ENCODE measurements around the gene GAB1.
A peak's percentile ranks its signal among the peaks of the same experiment; 100 is the strongest.
"Not testable (repeated sequence)": the region's sequence is repeated elsewhere in the genome, so short reads cannot be mapped to it uniquely, and the experiment has no call there.

GAB1 gene

DNA sequence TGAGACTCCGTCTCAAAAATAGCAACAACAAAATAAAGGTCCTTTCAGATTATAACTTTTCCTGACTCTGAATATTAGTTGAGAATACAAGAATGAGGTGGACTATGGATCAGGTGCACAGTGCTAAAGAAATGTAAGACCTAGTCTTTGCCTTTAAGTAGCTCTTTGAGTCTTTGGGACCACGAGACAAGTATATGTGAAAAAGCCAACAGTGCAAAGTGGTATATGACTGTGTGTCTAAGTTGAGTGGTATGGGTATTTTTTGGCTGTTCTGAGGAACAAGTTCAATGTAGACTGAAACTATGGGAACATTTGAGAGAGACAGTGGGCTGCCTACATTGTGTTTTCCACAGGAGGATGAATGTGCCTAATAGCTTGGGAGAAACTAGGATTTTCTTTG is 2.8 kb downstream of the GAB1 start:
- DNase-seq, result no peak

- no peak for DNase-seq
Observed at GRCh38 chr4:143341186-143341755, 4.6 kb downstream of the GAB1 start.

DNA sequence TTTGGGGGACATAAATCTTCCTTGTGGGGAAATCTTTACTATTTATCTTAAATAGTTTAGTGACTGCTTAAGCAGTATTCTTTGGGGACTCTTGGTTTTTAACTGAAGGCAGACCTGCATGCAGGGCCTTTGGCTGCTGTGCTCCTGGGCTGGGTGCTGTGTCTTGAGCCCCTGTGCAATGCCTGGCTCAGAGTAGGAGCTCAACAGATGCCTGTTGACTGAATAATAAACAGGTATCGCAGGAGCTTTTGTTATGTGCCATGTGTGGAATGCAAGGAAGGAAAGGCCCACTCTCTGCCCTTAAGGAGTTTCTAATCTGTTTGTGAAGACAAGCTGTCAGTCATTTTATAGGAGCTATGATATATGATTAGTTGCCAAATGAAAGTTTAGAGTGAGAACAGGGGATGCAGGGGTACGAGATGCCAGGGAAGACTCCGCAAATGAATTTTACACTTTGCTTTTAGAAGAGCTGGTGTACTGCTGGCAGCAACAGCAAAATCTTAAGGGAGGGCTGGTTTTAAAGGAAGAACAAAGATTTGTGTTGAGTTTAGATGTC is 6.7 kb downstream of the GAB1 start:
- DNase-seq, result no peak

GRCh38 chr4:143344041-143344440 is 7.4 kb downstream of the GAB1 start:
- DNase-seq, result no peak

DNA sequence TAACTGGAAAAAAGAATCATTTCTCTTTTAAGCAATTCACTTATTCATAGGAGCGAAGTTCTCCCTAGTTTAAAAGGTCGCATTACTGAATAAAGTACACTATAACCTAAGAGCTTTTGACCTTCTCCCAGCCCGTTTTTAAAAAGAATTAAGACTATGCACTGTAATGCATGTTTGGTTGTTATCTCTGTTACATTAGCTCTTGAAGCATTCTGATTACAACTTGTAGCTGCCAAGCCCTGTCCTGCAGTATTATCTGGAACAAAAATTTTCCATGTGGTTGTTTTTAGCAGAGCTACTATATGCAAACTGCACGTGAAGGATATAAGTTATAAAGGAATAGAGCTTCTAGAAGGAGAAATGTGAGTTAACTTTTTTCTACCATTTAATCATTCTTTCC is 8.1 kb downstream of the GAB1 start:
- no peak for DNase-seq

DNA sequence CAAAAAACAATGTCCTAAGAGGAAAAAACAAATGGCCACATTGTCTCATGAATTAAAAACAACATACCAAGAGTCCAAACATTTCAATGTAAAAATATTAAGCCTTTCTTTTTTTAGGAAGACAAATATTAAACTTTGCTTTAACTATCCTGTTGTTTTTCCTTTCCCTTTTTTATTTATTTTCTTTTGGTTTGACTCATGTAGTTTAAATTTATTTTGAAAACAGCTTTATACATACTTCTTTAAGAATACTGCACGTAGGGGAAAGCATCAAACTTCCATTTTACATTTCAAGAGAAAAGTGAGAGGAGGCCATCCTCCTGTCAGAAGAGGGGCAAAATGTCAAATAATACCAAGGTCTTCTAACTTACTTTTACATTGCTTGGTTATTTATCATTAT is 8.7 kb downstream of the GAB1 start:
- no peak for DNase-seq

DNA sequence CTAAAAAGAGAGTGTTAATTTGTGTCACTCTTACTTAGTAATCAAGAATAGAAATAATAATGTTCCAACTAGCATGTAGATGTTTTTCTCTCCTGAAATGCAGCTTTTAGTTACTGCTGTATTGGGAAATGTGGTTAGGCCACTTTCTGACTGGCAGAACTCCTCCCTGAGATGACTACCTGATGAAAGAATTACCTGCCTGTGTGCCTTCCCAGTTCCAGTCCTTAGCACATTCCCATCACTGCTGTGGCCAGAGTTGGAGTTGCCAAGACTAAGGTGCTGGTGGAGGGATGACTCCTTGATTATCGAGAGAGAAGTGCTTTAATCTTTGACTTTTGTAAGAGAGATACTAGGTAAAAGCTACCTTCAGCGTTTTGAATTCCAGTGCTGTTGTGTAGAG is 9.5 kb downstream of the GAB1 start:
- no peak for DNase-seq

DNA sequence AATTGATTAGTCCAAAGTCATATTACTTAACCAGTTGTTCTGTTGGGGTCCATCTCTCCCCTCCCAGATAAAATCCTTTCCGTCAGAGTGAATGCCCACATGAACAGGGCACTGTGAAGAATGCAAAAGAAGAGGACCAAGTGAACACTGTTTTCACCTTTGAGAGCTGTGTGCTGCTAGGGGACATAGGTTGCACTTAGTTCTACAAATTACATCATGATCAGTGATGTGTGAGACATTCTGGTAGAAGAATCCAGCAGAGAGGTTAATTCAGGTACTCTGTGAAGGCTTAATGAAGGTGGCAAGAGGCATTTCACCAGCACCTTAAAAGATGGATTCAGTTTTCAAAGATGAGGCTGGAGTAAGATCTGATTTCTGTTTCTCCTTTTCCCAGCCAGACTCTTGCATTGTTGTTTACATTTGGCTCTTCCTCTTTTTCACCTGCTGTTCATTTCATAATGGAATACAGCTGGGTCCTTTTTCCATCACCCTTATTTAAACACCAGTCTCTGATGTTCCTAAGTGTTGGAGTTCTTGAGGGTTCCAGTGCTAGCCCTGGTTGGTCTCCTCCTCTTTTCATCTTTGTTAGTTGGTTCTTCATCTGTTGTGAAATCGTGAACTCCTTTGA is 10.9 kb downstream of the GAB1 start:
- DNase-seq, result no peak

DNA sequence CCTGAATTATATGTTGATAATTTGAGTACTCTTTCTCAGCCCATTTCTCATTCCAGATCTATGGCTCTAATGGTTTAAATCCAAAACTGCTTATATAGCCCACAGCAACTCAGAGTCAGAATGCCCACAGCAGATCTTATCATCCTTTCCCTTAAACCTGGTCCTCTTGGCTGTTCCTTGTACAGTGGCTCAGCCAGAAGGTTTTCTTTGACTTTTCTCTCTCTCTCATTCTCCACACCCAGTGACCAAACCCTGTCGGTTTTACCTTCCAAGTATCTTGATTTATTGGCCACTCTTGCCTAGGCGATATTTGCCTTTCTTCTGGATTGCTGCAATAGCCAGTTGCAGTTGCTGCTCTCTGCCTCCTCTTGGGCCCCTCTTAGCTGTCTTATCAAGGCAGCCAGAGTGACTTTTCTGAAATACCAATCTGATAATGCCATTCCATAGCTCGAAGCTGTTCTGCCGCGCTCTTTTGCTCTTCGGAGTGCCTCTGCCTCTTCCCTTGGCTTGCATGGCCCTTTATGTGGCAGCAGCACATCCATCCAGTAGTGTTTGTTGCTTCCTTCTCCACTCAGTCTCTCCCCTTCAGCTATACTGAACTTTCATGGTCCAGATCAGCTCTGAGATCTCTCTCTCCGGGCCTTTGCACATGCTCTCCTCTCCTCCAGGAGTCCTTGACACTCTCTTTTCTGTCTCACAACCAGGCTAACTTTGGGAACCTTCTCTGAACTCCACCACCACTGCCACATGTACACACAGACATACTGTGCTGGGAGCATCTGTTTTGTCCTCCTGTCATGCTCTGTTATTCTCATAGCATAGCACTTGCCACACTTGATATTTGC is 11.8 kb downstream of the GAB1 start:
- DNase-seq, result no peak

- not testable (repeated sequence) for DNase-seq
Observed at GRCh38 chr4:143349858-143350527, 13.3 kb downstream of the GAB1 start.

GRCh38 chr4:143351149-143351691 is 14.5 kb downstream of the GAB1 start:
- DNase-seq, result no peak

DNA sequence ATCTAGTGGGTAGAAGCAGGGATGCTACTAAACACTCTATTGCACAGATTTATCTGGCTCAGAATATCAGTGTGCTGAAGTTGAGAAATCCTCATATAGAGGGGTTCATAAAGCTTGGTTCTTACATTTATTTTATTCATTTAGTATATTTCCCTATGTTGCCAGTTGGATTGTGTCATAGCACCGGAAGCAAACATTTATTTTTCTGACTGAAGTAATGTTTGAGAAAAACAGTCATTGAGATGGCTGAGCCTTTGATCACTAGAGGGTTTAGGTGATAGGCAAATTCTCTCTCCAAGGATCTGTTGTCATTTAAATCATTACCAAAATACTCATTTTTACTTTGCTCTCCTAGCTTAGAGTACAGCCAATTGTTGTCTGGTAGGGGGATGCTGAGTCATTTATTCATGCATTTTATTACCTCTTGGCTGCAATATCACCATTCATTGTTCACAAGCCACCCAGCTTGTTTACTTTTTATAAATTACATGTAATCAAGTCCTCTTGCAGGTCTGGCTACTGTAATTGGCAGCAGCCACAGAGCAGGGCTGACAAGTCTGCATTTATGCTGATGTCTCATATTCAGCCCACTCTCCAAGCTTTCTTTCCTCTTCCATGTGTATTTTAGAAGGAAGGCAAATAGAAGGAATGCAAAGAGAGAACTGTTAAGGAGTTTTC is 15.2 kb downstream of the GAB1 start:
- no peak for DNase-seq

DNA sequence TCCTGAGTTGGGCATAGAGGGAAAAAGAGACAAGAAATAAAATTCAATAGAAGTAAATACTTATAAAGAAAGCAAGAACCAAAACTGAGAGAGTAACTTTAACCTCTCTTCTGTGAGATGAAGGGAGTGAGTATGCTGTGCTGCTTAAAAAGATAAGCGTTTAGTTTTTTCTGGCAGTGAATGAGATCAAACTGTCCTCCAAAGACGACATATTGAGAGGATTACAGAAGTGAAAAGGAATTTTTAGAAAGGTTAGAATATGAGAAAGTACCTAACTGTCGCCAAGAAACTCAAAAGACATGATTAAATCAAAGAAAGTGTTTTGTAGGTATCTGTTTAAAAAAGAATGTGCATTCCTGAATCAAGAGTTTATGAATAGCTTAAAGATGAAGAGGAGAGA is 16.0 kb downstream of the GAB1 start:
- no peak for DNase-seq

DNA sequence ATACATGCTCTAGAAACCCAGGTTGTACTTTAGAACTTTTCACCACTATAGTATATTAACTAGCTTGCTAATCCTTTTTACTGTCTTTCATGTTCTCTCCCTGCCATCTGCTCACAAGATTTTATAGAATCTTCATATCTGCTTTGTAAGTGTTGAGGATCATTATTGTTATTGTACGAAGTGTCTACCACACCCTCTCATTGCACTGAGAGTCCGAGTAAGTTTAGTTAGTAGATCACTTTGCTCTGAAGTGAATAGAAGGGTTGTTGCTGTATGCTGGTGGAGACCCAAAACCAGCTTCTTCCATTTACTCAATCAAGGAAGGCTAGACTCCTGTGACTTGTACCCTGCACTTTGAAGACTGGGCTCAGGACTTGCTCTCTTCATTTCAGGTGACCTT is 17.1 kb downstream of the GAB1 start:
- no peak for DNase-seq

GRCh38 chr4:143354990-143355389 is 18.3 kb downstream of the GAB1 start:
- DNase-seq, result no peak

- no peak for DNase-seq
Observed at GRCh38 chr4:143355540-143356217, 19.0 kb downstream of the GAB1 start.

DNA sequence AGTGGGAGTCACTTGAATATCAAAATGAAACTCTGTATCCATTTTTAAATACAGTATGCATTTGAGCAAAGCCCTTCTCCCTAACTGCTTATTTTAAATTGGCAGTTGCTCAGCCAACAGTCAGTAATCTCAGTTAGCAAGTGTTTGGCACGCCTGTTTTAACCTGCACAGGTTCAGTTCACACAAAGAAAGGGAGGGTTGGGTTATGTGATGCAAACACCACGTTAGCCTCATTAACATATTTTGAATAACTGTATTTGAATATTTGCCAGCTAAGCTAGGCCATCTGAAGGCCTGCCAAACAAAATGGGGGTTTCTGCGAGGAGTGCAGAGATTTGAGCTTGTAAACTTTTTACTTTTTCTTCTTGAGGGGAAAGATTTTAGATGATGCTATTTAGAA is 19.8 kb downstream of the GAB1 start:
- DNase-seq, result no peak

- DNase-seq, result peak in 1 of 2 donors; percentile 11
Observed at GRCh38 chr4:143357161-143357845, 20.6 kb downstream of the GAB1 start.

DNA sequence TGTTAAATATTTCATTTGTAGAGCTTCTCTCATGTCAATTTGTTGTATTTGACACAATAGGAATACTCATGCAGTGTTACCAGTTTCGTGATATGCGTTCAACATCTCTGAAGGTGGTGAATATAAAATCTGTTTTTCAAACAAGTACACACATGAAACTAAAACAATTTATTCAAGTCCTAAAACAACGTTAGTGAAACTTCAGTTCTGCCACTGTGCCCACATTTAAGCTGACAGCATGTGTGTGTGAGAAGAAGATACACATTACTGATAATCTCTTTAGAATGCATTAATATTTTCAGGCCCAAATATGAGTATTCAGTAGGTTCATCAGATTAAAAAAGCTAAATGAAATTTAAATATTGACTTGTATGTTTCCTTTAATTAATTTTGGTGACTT is 21.7 kb downstream of the GAB1 start:
- DNase-seq, result no peak

DNA sequence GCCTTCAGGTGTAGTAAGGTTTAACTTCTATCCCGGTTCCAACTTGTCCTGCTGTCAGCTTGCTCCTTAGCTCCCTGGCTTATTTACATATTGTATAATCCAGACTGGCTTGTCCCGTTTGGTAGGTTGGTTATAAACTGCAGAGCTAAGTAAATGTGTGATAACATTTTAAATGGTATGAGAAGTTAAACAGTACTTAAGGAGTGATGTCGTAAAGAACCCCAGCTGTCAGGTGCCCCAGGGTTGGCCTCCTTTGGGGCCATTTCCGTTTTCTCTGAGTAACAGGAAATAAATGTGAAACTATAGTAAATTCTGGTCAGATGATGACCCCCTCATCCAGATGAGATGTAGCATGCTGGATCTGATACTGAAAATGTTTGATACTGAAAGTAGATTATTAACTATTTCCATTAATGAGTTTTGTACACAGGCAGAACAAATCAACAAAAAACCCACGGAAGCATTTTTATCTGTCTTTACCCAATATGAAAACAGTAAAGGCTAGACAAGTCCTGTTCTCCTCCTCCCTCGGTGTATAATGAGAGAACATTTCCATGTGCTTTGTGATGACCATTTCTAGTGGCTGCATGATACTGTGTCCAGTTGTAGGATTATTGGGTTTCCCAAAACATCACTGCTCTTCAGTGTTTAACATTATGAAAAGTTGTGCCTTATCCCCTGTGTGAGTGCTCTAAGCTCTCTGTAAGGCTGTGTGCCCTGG is 22.4 kb downstream of the GAB1 start:
- peak; percentile 33 to 57 for DNase-seq
